ENCODE measurements around the gene IFIT3. TPM values are rescaled to one million over a fixed set of nuclear protein-coding genes. Genes with fewer than 3 reads are reported as not detected.

Gene IFIT3
- total RNA-seq, 2 donors from 2014 or later: 4.3 to 5.1 TPM

DNA sequence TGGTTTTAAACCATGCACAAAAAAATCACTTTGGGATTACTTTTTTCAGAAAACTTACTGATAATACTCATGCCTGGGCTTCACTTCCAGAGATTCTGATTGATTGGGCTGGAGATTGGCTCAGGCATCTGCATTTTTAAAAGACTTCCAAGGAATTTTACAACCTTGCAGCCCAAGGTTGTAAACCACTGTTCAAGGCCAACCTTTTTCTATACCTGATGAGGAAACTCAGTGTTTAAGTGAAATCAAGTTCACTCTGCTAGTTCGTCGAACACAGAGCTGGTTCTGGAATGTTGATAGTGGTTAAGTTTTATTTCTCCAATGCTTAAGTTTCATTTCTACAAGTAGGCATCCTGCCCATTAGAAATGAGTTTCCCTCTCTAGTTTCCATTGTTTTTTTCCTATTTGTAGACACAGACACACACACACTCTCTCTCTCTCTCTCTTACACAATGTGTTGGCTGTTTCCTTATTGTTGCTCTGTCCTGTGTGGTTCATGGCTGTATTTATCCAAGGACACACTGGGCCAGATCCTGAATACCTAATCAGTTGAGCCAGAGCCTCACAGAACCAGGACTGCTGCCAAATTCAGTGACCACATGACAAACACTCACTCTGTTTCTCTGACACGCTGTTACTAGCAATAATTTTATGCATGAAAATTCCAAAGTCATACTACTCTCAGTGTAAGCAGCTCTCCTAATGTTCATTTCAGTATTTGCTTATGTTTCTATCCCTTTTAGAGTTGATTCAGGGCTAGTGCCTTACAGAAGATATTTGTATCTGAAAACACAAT, 46.3 kb downstream of the IFIT3 start:
- DNase-seq: peak; percentile 89
- H3K36me3 ChIP-seq: no peaks in the 10 kb centered on the region
- no peaks in the 10 kb centered on the region for H3K27me3 ChIP-seq
- TF ChIP-seq CTCF (IDR thresholded peaks at IDR 0.05): no peak
- H3K9ac ChIP-seq (ENCODE audit: low read depth in 2 of 2, low read length in 2 of 2): peak overlapping the region in 1 of 2 donors; percentile 70
- H3K4me3 ChIP-seq: no peak overlapping the region
- peaks cover 9% of the 10 kb centered on the region for H3K4me1 ChIP-seq
- H3K27ac ChIP-seq: peak overlapping the region; percentile 86
- intact Hi-C loops (cut with DNase I): no loop called here
- no peaks in the 10 kb centered on the region for H3K9me3 ChIP-seq

- H3K27ac ChIP-seq: peak overlapping the region; percentile 86
- no peak overlapping the region for H3K4me3 ChIP-seq
- H3K4me1 ChIP-seq: peaks cover 9% of the 10 kb centered on the region
- H3K9me3 ChIP-seq: no peaks in the 10 kb centered on the region
- intact Hi-C loops (cut with DNase I): no loop called here
- no peaks in the 10 kb centered on the region for H3K27me3 ChIP-seq
- H3K36me3 ChIP-seq: no peaks in the 10 kb centered on the region
- no peak for DNase-seq
- peak overlapping the region in 1 of 2 donors; percentile 70 for H3K9ac ChIP-seq (ENCODE audit: low read depth in 2 of 2, low read length in 2 of 2)
- TF ChIP-seq CTCF (IDR thresholded peaks at IDR 0.05): no peak
Observed at GRCh38 chr10:89374713-89375141, 46.9 kb downstream of the IFIT3 start.

GRCh38 chr10:89377705-89378637, 50.2 kb downstream of the IFIT3 start, which contains the start of gene IFIT1B:
TSS of gene IFIT1B (plus strand) at chr10:89378056. CDS start at chr10:89378136, 80 bp downstream.
- no peak for TF ChIP-seq CTCF (IDR thresholded peaks at IDR 0.05)
- DNase-seq: no peak
- Histone ChIP-seq H3K36me3 (no peaks in the 10 kb centered on the region), H3K27ac (no peak within 1 kb of the TSS), H3K27me3 (no peaks in the 10 kb centered on the region), H3K9me3 (no peaks in the 10 kb centered on the region), H3K4me3 (no peak within 1 kb of the TSS), H3K9ac (ENCODE audit: low read depth in 2 of 2, low read length in 2 of 2) (no peak within 1 kb of the TSS), H3K4me1 (peaks cover 9% of the 10 kb centered on the region)
- intact Hi-C loops (cut with DNase I): no loop called here

GRCh38 chr10:89379103-89379502, 51.3 kb downstream of the IFIT3 start:
- no peaks in the 10 kb centered on the region for H3K27me3 ChIP-seq
- TF ChIP-seq CTCF (IDR thresholded peaks at IDR 0.05): no peak
- H3K9ac ChIP-seq (ENCODE audit: low read depth in 2 of 2, low read length in 2 of 2): no peak overlapping the region
- H3K4me3 ChIP-seq: no peak overlapping the region
- peaks cover 9% of the 10 kb centered on the region for H3K4me1 ChIP-seq
- H3K36me3 ChIP-seq: no peaks in the 10 kb centered on the region
- intact Hi-C loops (cut with DNase I): no loop called here
- DNase-seq: no peak
- no peaks in the 10 kb centered on the region for H3K9me3 ChIP-seq
- no peak overlapping the region for H3K27ac ChIP-seq

GRCh38 chr10:89382757-89383156, 55.0 kb downstream of the IFIT3 start:
- H3K27ac ChIP-seq: no peak overlapping the region
- no peak overlapping the region for H3K9ac ChIP-seq (ENCODE audit: low read depth in 2 of 2, low read length in 2 of 2)
- no peak for DNase-seq
- no peak for TF ChIP-seq CTCF (IDR thresholded peaks at IDR 0.05)
- no peaks in the 10 kb centered on the region for H3K27me3 ChIP-seq
- no peaks in the 10 kb centered on the region for H3K9me3 ChIP-seq
- intact Hi-C loops (cut with DNase I): no loop called here
- no peak overlapping the region for H3K4me3 ChIP-seq
- no peaks in the 10 kb centered on the region for H3K4me1 ChIP-seq
- no peaks in the 10 kb centered on the region for H3K36me3 ChIP-seq
